Epithelial cell of proximal tubule (primary cell): ENCODE results near the gene ACO2. TPM values are rescaled to one million over a fixed set of nuclear protein-coding genes. Genes with fewer than 3 reads are reported as not detected.
A peak's percentile ranks its signal among the peaks of the same experiment; 100 is the strongest.

Source experiments
- DNase-seq: peaks from one replicate; pipeline ENCODE4 v3.0.0-alpha.2; 2011; ENCODE audit warnings: low read depth
- H3K4me3 ChIP-seq: 2 replicates; pipeline ENCODE4 v1.5.1; 2011; ENCODE audit warnings: low read depth, mild to moderate bottlenecking, low read length
- CTCF ChIP-seq: conservative IDR thresholded peaks from 2 replicates; pipeline ENCODE4 v1.5.1; 2012; ENCODE audit warnings: low read depth, mild to moderate bottlenecking, low read length
- total RNA-seq: library from RNA; depleted of rRNA; stranded (reverse); fragments of >200 nt; gene quantifications from 2 replicates; pipeline ENCODE4 v1.2.3, GENCODE V29; 2015

Gene ACO2
- total RNA-seq, 1 donor from 2014 or later, result 58.8 TPM

GRCh38 chr22:41516462-41516861, 47.5 kb downstream of the ACO2 start:
- no peak for DNase-seq
- H3K4me3 ChIP-seq, result no peak overlapping the region
- TF ChIP-seq CTCF, result no peak

GRCh38 chr22:41517172-41518047, 48.5 kb downstream of the ACO2 start:
- no peak overlapping the region for H3K4me3 ChIP-seq
- peak; percentile 95 for TF ChIP-seq CTCF
- no peak for DNase-seq

- DNase-seq, result no peak
These were observed 49.1 kb downstream of the ACO2 start for GRCh38 chr22:41518048-41518347.

GRCh38 chr22:41521126-41521525, 52.2 kb downstream of the ACO2 start:
- DNase-seq, result no peak
- TF ChIP-seq CTCF, result no peak
- H3K4me3 ChIP-seq, result no peak overlapping the region

More at GRCh38 chr22:41518048-41518347, 49.1 kb downstream of the ACO2 start:
- H3K4me3 ChIP-seq, result no peak overlapping the region
- no peak for TF ChIP-seq CTCF

DNA sequence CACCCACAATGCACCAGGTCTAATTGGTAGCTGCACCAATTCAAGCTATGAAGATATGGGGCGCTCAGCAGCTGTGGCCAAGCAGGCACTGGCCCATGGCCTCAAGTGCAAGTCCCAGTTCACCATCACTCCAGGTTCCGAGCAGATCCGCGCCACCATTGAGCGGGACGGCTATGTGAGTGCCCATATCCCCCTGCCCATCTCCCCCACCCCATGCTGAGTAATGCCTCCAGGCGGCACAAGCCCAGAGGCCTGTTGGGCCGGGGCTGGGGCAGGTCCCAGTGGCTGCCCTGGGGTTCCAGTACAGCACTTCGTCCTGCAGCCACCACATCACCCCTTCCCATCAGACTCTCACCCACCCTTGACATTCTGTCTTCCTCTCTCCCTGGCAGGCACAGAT, 53.9 kb downstream of the ACO2 start:
- no peak for TF ChIP-seq CTCF
- DNase-seq, result no peak
- no peak overlapping the region for H3K4me3 ChIP-seq

DNA sequence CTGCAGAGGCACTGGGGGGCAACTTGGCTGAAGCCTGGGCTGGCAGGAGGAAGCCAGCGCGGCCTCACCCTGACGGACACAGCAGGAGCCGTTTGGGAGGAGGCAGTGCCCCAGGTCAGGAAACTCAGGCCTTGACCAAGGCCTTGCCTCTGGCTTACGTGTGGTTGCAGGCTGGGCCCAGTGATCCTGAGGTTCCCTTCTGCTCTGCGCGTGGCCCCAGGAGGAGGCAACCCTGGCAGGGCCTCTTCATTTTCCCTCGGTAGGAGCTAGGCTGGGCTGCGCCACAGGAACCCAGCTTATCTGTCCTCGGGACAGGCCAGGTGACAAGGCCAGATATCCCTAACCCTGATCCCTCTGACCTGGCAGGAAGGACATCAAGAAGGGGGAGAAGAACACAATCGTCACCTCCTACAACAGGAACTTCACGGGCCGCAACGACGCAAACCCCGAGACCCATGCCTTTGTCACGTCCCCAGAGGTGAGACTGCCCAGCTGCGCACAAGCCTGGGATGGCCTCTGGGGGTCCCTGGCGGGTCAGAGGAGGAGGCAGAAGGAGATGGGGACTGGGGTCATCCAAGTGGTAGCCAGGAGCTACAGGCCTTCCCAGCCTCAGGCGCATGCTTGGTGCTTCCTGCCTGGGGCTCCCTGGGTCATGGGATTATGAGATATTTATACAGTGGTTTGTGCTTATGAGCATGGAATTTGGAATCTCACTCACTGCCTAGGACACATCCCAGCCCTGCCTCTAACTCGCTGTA, 54.7 kb downstream of the ACO2 start:
- no peak for TF ChIP-seq CTCF
- H3K4me3 ChIP-seq, result no peak overlapping the region
- no peak for DNase-seq

- no peak for DNase-seq
- H3K4me3 ChIP-seq, result no peak overlapping the region
- no peak for TF ChIP-seq CTCF
These were observed 55.3 kb downstream of the ACO2 start for GRCh38 chr22:41524251-41524661.
